Neural crest cell (in vitro differentiated cells): ENCODE results near the gene SLC26A5. TPM values are rescaled to one million over a fixed set of nuclear protein-coding genes. Genes with fewer than 3 reads are reported as not detected.
"Not testable (repeated sequence)": the region's sequence is repeated elsewhere in the genome, so short reads cannot be mapped to it uniquely, and the experiment has no call there.

Experiments
- DNase-seq: peaks from one replicate; pipeline ENCODE4 v3.0.0; 2021; ENCODE audit warnings: low read depth, mixed read lengths, low spot score
- H3K27ac Mint-ChIP-seq: one replicate; pipeline ENCODE4 v1.8.0; 2021; ENCODE audit warnings: mild to moderate bottlenecking, mixed read lengths; ENCODE audit not compliant: unreplicated experiment
- H3K27me3 Mint-ChIP-seq: 2 replicates; pipeline ENCODE4 v1.8.0; 2021; ENCODE audit warnings: low read depth, mild to moderate bottlenecking, mixed read lengths
- H3K36me3 Mint-ChIP-seq: 2 replicates; pipeline ENCODE4 v1.8.0; 2021; ENCODE audit warnings: low read depth, mild to moderate bottlenecking, mixed read lengths
- H3K4me1 Mint-ChIP-seq: 2 replicates; pipeline ENCODE4 v1.8.0; 2021; ENCODE audit warnings: mixed read lengths
- H3K4me3 Mint-ChIP-seq: one replicate; pipeline ENCODE4 v1.8.0; 2021; ENCODE audit warnings: mild to moderate bottlenecking, mixed read lengths
- H3K9me3 Mint-ChIP-seq: 2 replicates; pipeline ENCODE4 v1.8.0; 2021; ENCODE audit warnings: mixed read lengths
- total RNA-seq: library from RNA; stranded (reverse); gene quantifications from 2 replicates; pipeline ENCODE4 v1.2.1, GENCODE V29; 2021
- TF ChIP-seq, protein P1 (sequence below): fragments of 200-600 bp; sonication (generic); conservative IDR thresholded peaks from 2 replicates; pipeline ENCODE4 v1.5.0; 2021; ENCODE audit warnings: antibody characterized with exemption, mild to moderate bottlenecking

The SLC26A5 gene
- total RNA-seq, 1 donor from 2014 or later: not detected

- TF ChIP-seq, protein P1, sequence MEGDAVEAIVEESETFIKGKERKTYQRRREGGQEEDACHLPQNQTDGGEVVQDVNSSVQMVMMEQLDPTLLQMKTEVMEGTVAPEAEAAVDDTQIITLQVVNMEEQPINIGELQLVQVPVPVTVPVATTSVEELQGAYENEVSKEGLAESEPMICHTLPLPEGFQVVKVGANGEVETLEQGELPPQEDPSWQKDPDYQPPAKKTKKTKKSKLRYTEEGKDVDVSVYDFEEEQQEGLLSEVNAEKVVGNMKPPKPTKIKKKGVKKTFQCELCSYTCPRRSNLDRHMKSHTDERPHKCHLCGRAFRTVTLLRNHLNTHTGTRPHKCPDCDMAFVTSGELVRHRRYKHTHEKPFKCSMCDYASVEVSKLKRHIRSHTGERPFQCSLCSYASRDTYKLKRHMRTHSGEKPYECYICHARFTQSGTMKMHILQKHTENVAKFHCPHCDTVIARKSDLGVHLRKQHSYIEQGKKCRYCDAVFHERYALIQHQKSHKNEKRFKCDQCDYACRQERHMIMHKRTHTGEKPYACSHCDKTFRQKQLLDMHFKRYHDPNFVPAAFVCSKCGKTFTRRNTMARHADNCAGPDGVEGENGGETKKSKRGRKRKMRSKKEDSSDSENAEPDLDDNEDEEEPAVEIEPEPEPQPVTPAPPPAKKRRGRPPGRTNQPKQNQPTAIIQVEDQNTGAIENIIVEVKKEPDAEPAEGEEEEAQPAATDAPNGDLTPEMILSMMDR: no peak
- Mint-ChIP-seq H3K4me3 (no peak overlapping the region), H3K27ac (no peak overlapping the region), H3K36me3 (no peaks in the 10 kb centered on the region), H3K27me3 (peaks cover 44% of the 10 kb centered on the region), H3K4me1 (no peaks in the 10 kb centered on the region), H3K9me3 (no peaks in the 10 kb centered on the region)
- DNase-seq: no peak
Observed at GRCh38 chr7:103420857-103421384, 25.1 kb downstream of the SLC26A5 start.

DNA sequence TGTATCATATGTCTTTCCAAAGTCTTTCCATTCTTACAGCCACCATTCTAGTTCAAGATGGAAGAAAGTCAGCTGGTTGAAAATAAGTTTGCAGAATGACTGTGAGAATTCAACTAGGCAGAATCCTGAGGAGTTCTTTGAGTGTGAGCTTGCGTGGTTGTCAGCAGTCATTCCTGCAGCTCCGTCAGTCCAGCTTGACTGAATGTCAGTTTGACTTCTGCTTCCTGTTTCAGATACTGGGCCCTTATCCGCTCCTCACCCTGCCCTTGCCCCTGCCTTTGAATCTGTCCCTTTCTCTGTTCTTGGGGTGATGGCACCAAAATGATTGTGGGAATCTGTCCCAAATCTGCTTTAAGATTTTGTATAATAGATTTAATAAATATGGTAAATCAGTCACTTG lies 27.8 kb downstream of the SLC26A5 start:
- Mint-ChIP-seq H3K27me3 (peaks cover 52% of the 10 kb centered on the region), H3K27ac (no peak overlapping the region), H3K36me3 (no peaks in the 10 kb centered on the region), H3K9me3 (no peaks in the 10 kb centered on the region), H3K4me1 (no peaks in the 10 kb centered on the region), H3K4me3 (no peak overlapping the region)
- TF ChIP-seq, protein P1: no peak
- DNase-seq: no peak

GRCh38 chr7:103413407-103413806 lies 32.6 kb downstream of the SLC26A5 start:
- DNase-seq: no peak
- Mint-ChIP-seq H3K27me3 (peaks cover 65% of the 10 kb centered on the region), H3K4me1 (no peaks in the 10 kb centered on the region), H3K9me3 (no peaks in the 10 kb centered on the region), H3K27ac (no peak overlapping the region), H3K4me3 (no peak overlapping the region), H3K36me3 (no peaks in the 10 kb centered on the region)
- TF ChIP-seq, protein P1: no peak

- DNase-seq: no peak
- TF ChIP-seq, protein P1: no peak
- Mint-ChIP-seq H3K4me3 (no peak overlapping the region), H3K36me3 (no peaks in the 10 kb centered on the region), H3K27me3 (peaks cover 61% of the 10 kb centered on the region), H3K4me1 (no peaks in the 10 kb centered on the region), H3K9me3 (no peaks in the 10 kb centered on the region), H3K27ac (no peak overlapping the region)
Observed at GRCh38 chr7:103412151-103412550, 33.9 kb downstream of the SLC26A5 start.

DNA sequence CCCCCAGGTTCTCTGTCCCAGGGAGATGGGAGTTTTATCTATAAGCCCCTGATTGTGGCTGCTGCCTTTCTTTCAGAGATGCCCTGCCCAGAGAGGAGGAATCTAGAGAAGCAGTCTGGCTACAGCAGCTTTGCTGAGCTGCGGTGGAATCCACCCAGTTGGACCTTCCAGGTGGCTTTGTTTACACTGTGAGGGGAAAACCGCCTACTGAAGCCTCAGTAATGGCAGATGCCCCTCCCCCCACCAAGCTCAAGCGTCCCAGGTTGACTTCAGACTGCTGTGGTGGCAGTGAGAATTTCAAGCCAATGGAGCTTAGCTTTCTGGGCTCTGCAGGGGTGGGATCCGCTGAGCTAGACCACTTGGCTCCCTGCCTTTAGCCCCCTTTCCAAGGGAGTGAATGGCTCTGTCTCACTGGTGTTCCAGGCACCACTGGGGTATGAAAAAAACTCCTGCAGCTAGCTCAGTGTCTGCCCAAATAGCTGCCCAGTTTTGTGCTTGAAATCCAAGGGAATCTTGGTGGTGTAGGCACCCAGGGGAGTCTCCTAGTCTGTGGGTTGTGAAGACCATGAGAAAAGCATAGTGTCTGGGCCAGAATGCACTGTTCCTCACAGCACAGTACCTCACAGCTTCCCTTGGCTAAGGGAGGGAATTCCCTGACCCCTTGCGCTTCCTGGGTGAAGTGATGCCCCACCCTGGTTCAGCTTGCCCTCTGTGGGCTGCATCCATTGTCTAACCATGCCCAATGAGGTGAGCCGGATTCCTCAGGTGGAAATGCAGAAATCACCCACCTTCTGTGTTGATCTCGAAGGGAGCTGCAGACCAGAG lies 40.0 kb downstream of the SLC26A5 start:
- H3K4me1 Mint-ChIP-seq, DNase-seq, H3K4me3 Mint-ChIP-seq, H3K36me3 Mint-ChIP-seq, H3K9me3 Mint-ChIP-seq, H3K27ac Mint-ChIP-seq: not testable (repeated sequence)
- peaks cover 55% of the 10 kb centered on the region for H3K27me3 Mint-ChIP-seq

DNA sequence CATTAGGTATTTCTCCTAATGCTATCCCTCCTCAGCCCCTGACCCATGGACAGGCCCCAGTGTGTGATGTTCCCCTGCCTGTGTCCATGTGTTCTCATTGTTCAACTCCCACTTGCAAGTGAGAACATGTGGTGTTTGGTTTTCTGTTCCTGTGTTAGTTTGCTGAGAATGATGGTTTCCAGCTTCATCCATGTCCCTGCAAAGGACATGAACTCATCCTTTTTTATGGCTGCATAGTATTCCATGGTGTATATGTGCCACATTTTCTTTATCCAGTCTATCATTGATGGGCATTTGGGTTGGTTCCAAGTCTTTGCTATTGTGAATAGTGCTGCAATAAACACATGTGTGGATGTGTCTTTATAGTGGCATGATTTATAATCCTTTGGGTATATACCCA lies 46.3 kb downstream of the SLC26A5 start:
- H3K27me3 Mint-ChIP-seq: peaks cover 37% of the 10 kb centered on the region
- H3K9me3 Mint-ChIP-seq, H3K4me1 Mint-ChIP-seq, H3K36me3 Mint-ChIP-seq, DNase-seq, H3K4me3 Mint-ChIP-seq, H3K27ac Mint-ChIP-seq: not testable (repeated sequence)
